ENCODE data around the gene HTRA2. TPM values are rescaled to one million over a fixed set of nuclear protein-coding genes. Genes with fewer than 3 reads are reported as not detected.

HTRA2 gene
- total and polyA plus RNA-seq, 9 of the 15 experiments (the other 6 are each of a cell fraction or from before 2014, with no cell fraction given), result 54.2 to 71.2 (median 65.8) TPM

DNA sequence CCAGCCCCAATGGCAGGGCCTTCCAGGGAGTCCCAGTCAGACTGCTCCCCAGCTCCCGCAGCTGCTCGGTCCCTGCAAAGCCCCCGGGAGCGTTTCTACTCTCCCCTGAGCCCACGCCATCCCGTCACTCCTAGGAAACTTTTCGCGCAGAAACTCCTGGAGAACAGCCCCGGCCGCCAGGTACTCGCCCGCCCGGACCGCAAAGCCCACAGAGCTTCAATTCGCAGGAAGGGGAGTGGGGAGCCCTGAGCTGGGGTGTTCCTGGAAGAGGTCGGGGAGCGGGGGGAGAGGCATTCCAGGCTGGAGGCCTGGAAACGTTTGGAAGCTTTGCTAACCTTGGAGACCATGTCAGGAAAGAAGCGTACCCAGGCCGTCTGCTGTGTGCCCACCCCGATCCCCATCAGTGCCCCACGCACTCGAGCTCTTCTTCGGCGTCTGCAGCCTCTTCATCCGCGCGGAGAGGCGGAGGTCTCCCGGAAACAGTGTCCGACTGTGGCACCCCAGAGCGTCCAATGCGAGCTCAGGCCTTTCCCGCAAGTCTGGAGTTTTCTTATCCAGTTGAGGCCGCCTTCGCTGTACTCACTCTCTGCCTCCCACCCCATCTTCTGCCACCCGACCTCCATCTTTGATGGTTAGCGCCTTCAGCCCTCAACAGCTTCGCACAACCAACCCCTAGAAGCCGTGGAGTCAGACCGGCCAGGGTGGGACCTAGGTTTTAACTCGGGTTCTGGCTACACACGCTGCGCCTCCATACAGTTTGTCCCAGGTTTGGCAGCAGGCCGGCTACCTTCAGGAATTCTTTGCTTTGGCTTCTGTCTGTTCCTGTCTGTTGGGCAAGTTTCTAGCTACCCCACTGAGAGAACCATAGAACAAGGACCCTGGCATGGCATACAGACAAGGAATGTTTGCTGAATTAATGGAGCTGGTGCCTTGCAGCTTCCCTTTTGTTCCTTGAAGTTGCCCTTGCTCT is 25.9 kb upstream of the HTRA2 start:
- POLR2A ChIA-PET, result interaction anchor here (0.5 to 1.6 kb wide), 21 partner anchors 8 to 439 kb away, joined by 3 to 6 read pairs (median 3); partner anchors contain the start of genes AUP1, CCDC142, HTRA2 and TTC31
- intact Hi-C loops (cut with micrococcal nuclease), result loop anchor here (1.0 to 5.0 kb wide), 2 partner anchors 20 to 69 kb away; partner anchors contain the start of gene TTC31
- peaks cover 36 to 69% of the 10 kb centered on the region in 2 experiments; a peak in 4 of 5 replicates for H3K4me1 ChIP-seq (replicated peaks in 1 of 2; ENCODE audit: control insufficient read depth in 2 of 2, insufficient read depth in 2 of 2, low read length in 2 of 2)
- TF ChIP-seq ELF1 (tag; IDR thresholded peaks at IDR 0.05) (0 out of 2 replicates have a peak, but pooled peaks have one; percentile 11), YY1 (IDR thresholded peaks at IDR 0.05; ENCODE audit: borderline replicate concordance in 1 of 3, control insufficient read depth in 1 of 3, extremely low read depth in 1 of 3, insufficient read depth in 3 of 3, insufficient read length in 1 of 3, insufficient replicate concordance in 2 of 3, low read depth in 1 of 3, low read length in 2 of 3) (peak in 2 of 3 experiments; percentile 24 to 78), RBBP5 (IDR thresholded peaks at IDR 0.05; ENCODE audit: borderline replicate concordance, insufficient read depth, low read length, poor library complexity, severe bottlenecking) (peak; percentile 69), NR4A1 (CRISPR knock-in tag; IDR thresholded peaks at IDR 0.05) (no peak), NR4A1 (tag; IDR thresholded peaks at IDR 0.05) (0 out of 2 replicates have a peak, but pooled peaks have one; percentile 46), EHMT2 (IDR thresholded peaks at IDR 0.05) (no peak), ZNF165 (CRISPR knock-in tag; IDR thresholded peaks at IDR 0.05; ENCODE audit: borderline replicate concordance) (no peak), MYC (IDR thresholded peaks at IDR 0.05; ENCODE audit: low read depth, low read length) (no peak), MYC (CRISPR knock-in tag; IDR thresholded peaks at IDR 0.05; ENCODE audit: borderline replicate concordance, low read depth) (no peak), L3MBTL2 (IDR thresholded peaks at IDR 0.05) (peak; percentile 71; the same call in 1 of the 2 replicates), GABPA (tag; conservative IDR thresholded peaks at IDR 0.05; ENCODE audit: low read depth) (peak; percentile 3; the same call in 1 of the 2 replicates), POLR2AphosphoS5 (IDR thresholded peaks at IDR 0.05; ENCODE audit: control insufficient read depth, insufficient read depth, low read depth, low read length) (peak; percentile 35; the same call in 1 of the 2 replicates), GTF2A2 (tag; IDR thresholded peaks at IDR 0.05) (no peak), ZNF77 (CRISPR knock-in tag; IDR thresholded peaks at IDR 0.05) (no peak), MCM2 (IDR thresholded peaks at IDR 0.05; ENCODE audit: low read depth) (no peak), SMARCC2 (IDR thresholded peaks at IDR 0.05; ENCODE audit: low read depth) (no peak), RAD21 (CRISPR knock-in tag; conservative IDR thresholded peaks at IDR 0.05 in 1 of 2, IDR thresholded peaks at IDR 0.05 in 1 of 2) (no peak), ZNF766 (CRISPR knock-in tag; conservative IDR thresholded peaks at IDR 0.05) (0 out of 2 replicates have a peak, but pooled peaks have one; percentile 48), ZNF511 (CRISPR knock-in tag; IDR thresholded peaks at IDR 0.05) (no peak)

More for the DNA sequence above, 25.9 kb upstream of the HTRA2 start:
- no peaks in the 10 kb centered on the region for H3K27me3 ChIP-seq (ENCODE audit: control insufficient read depth in 2 of 2, insufficient read depth in 2 of 2, low read length in 2 of 2)
- no peaks in the 10 kb centered on the region for H3K9me3 ChIP-seq (replicated peaks; ENCODE audit: control insufficient read depth, insufficient read depth, low read depth, low read length)
- H4K20me1 ChIP-seq (replicated peaks; ENCODE audit: control insufficient read depth, insufficient read depth, low read length), result no peaks in the 10 kb centered on the region
- in situ Hi-C loops (cut with MboI), result no loop called here
- H3K36me3 ChIP-seq (ENCODE audit: control insufficient read depth, insufficient read depth, low read length), result peaks cover 13% of the 10 kb centered on the region; the same call in 2 of the 3 replicates
- DNase-seq (ENCODE audit: extremely low read depth in 1 of 4, low spot score in 3 of 4) (peak in 3 of 4 experiments; percentile 31 to 62 (median 36)), FAIRE-seq (no peak), ATAC-seq (peak; percentile 3)
- 1% methylated on average over 45 of the region's 45 CpGs for WGBS (ENCODE audit: insufficient coverage, low coverage, missing lambda C conversion rate)
- H3K9ac ChIP-seq (ENCODE audit: insufficient read depth in 1 of 2, low read depth in 2 of 2, low read length in 2 of 2), result peak overlapping the region; percentile 87 to 94
- no peaks in the 10 kb centered on the region for H3K9me1 ChIP-seq (ENCODE audit: control insufficient read depth, insufficient read depth, low read length)
- peaks cover 46% of the 10 kb centered on the region for H3K79me2 ChIP-seq (ENCODE audit: control insufficient read depth, insufficient read depth, low read length)
- H2AFZ ChIP-seq (ENCODE audit: low read depth, low read length), result peak overlapping the region; percentile 97
- CTCF ChIA-PET (ENCODE audit: low intra/inter-chr PET ratio), result no interaction called here
- H3K27ac ChIP-seq (ENCODE audit: extremely low read depth, low read depth, low read length), result peak overlapping the region; percentile 79
- peak overlapping the region; percentile 95 for H3K4me2 ChIP-seq (ENCODE audit: insufficient read depth, low read length)
- BruUV-seq (replicated peaks), result no TSS peak
- peak overlapping the region; percentile 40 for H3K4me3 ChIP-seq

Data from K562 (cell line).